HG03108 (cell line): ENCODE results near the gene ZNF417.
"Not testable (repeated sequence)": the region's sequence is repeated elsewhere in the genome, so short reads cannot be mapped to it uniquely, and the experiment has no call there.

Experiments used
- ATAC-seq: cut with Tn5 transposase; IDR thresholded peaks from one replicate; pipeline ENCODE4 v1.9.1; 2021; ENCODE audit warnings: moderate library complexity; ENCODE audit not compliant: unreplicated experiment

The ZNF417 gene

GRCh38 chr19:57888107-57888559 is 28.3 kb downstream of the ZNF417 start:
- ATAC-seq, result no peak

GRCh38 chr19:57887195-57887941 is 29.0 kb downstream of the ZNF417 start:
- ATAC-seq, result no peak

GRCh38 chr19:57886046-57886445 is 30.3 kb downstream of the ZNF417 start:
- ATAC-seq, result no peak

GRCh38 chr19:57873883-57874799 is 42.3 kb downstream of the ZNF417 start:
- not testable (repeated sequence) for ATAC-seq

GRCh38 chr19:57872450-57872849 is 43.9 kb downstream of the ZNF417 start:
- no peak for ATAC-seq

GRCh38 chr19:57870225-57870624 is 46.2 kb downstream of the ZNF417 start:
- ATAC-seq, result no peak

GRCh38 chr19:57869655-57870054 is 46.7 kb downstream of the ZNF417 start:
- not testable (repeated sequence) for ATAC-seq

GRCh38 chr19:57867868-57868492 is 48.4 kb downstream of the ZNF417 start:
- ATAC-seq, result no peak
